ENCODE data around the gene TUBGCP6. TPM values are rescaled to one million over a fixed set of nuclear protein-coding genes. Genes with fewer than 3 reads are reported as not detected.

TUBGCP6 gene
- total RNA-seq, 4 donors from 2014 or later = 19.1 to 52.2 (median 40.7) TPM

DNA sequence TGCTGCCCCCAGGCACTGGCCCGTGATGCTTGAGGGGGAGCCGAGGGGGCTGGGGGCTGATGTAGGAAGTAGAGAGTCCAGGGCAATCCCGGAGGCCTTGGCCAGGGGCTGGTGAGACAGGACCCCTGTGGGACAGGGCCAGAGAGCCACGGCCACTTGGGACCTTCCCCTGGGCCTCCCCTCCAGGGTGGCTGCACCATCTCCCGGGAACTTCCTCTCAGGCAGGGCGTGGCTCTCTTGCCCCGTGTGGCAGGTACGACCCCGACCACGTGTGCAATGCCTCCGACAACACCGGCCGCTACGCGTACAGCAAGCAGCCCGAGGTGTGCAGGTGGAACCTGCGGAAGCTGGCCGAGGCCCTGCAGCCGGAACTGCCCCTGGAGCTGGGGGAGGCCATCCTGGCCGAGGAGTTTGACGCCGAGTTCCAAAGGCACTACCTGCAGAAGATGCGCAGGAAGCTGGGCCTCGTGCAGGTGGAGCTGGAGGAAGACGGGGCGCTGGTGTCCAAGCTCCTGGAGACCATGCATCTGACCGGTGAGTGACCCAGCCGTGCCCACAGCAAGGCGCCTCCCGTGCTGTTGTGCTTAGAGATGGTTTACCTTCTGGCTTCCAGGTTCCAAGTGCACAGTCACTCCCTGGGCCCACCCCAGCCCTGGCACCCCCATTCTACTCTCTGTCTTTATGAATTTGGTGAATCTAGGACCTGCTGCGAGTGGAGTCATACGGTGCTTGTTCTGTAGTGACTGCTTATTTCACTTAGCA is 34.3 kb downstream of the TUBGCP6 start:
- Histone ChIP-seq H3K27ac (no peak overlapping the region), H3K36me3 (no peaks in the 10 kb centered on the region), H3K27me3 (no peaks in the 10 kb centered on the region), H3K4me3 (no peak overlapping the region), H3K9me3 (no peaks in the 10 kb centered on the region), H3K4me1 (peaks cover 0 to 9% of the 10 kb centered on the region in 2 donors)
- TF ChIP-seq, protein P1, sequence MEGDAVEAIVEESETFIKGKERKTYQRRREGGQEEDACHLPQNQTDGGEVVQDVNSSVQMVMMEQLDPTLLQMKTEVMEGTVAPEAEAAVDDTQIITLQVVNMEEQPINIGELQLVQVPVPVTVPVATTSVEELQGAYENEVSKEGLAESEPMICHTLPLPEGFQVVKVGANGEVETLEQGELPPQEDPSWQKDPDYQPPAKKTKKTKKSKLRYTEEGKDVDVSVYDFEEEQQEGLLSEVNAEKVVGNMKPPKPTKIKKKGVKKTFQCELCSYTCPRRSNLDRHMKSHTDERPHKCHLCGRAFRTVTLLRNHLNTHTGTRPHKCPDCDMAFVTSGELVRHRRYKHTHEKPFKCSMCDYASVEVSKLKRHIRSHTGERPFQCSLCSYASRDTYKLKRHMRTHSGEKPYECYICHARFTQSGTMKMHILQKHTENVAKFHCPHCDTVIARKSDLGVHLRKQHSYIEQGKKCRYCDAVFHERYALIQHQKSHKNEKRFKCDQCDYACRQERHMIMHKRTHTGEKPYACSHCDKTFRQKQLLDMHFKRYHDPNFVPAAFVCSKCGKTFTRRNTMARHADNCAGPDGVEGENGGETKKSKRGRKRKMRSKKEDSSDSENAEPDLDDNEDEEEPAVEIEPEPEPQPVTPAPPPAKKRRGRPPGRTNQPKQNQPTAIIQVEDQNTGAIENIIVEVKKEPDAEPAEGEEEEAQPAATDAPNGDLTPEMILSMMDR (IDR thresholded peaks at IDR 0.05) = no peak
- TF ChIP-seq POLR2A (IDR thresholded peaks at IDR 0.05) = no peak
- intact Hi-C loops (cut with DNase I; ENCODE audit: low total_unique reads) = no loop called here
- no peak for DNase-seq

DNA sequence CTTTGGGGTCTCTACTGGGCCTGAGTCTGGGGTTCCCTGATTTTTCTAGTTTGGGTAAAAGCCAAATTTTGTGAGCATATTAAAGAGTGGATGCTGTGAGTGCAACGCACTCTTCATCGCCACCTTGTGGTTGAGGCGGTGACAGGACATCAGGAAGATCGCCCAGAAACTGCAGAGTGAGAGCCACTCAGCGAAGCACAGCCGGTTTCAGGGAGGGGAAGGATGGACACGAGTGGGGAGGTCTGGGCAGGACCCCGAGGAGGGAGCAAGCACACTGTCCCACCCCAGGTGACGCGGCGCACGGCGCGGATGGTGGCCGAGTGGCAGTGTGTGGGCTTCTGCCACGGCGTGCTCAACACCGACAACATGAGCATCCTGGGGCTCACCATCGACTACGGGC is 34.9 kb downstream of the TUBGCP6 start:
- intact Hi-C loops (cut with DNase I; ENCODE audit: low total_unique reads) = loop anchor here (10.0 kb wide), 1 partner anchor 285 kb away; no protein-coding TSS in a partner anchor
- Histone ChIP-seq H3K9me3 (no peaks in the 10 kb centered on the region), H3K4me1 (peaks cover 0 to 9% of the 10 kb centered on the region in 2 donors), H3K36me3 (no peaks in the 10 kb centered on the region), H3K27me3 (no peaks in the 10 kb centered on the region), H3K4me3 (no peak overlapping the region), H3K27ac (peak overlapping the region in 1 of 2 donors; percentile 29)
- TF ChIP-seq POLR2A (IDR thresholded peaks at IDR 0.05) = no peak
- TF ChIP-seq, protein P1 (IDR thresholded peaks at IDR 0.05) = peak; percentile 74 to 81 (median 76)
- DNase-seq = peak; percentile 65 to 73

DNA sequence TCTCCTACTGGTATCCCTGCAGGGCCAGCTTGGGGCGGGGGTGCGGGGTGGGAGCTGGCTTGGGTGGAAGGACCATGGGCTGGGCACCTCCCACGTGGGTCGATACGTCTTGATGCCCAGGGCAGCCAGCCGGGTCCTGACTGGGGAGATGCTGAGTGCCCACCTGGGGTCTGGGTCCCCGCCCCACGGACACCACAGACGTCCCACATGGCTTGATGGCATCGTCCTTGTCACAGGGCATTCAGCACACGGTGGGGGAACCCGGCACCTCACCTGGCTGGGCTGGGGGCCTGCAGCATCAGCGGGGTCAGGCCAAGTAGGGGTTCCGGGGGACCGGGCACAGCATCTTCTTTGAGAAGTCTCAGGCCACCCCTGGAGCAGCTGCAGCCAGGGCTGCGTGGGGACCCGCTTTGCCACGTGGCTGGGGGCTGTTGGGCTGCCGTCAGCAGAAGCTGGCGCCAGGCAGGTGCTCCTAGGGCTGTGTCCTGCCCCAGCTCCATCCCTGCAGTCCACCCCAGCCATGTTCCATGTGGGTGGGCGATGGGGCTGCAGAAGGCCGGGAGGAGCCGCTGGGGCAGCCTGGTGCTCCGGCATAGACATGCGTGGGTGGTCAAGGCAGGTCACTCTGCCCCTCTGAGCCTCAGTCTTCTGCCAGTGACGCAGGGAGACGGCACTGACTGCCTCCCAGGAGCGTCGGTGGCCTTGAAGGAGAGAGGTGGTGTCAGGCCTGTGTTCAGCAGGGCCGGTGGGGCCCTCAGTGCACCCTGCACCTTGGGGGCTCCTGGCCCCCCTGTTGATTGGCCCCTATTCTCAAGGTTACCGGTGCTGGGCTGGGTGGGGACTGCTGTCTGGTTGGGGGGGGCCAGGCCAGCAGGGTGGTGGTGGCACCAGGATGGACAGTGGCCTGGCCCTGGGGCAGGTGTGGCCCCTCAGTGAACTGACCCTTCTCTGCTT is 35.6 kb downstream of the TUBGCP6 start:
- Histone ChIP-seq H3K27me3 (no peaks in the 10 kb centered on the region), H3K27ac (peak overlapping the region in 1 of 2 donors; percentile 29), H3K4me1 (peaks cover 0 to 9% of the 10 kb centered on the region in 2 donors), H3K36me3 (no peaks in the 10 kb centered on the region), H3K9me3 (no peaks in the 10 kb centered on the region), H3K4me3 (no peak overlapping the region)
- intact Hi-C loops (cut with DNase I; ENCODE audit: low total_unique reads) = loop anchor here (10.0 kb wide), 1 partner anchor 284 kb away; no protein-coding TSS in a partner anchor
- peak in 1 of 2 donors; percentile 20 for DNase-seq
- TF ChIP-seq, protein P1 (IDR thresholded peaks at IDR 0.05) = no peak
- TF ChIP-seq POLR2A (IDR thresholded peaks at IDR 0.05) = no peak

- no peak for DNase-seq
- intact Hi-C loops (cut with DNase I; ENCODE audit: low total_unique reads) = loop anchor here (10.0 kb wide), 1 partner anchor 284 kb away; no protein-coding TSS in a partner anchor
- Histone ChIP-seq H3K9me3 (no peaks in the 10 kb centered on the region), H3K27ac (no peak overlapping the region), H3K36me3 (no peaks in the 10 kb centered on the region), H3K4me3 (no peak overlapping the region), H3K27me3 (no peaks in the 10 kb centered on the region), H3K4me1 (peaks cover 0 to 9% of the 10 kb centered on the region in 2 donors)
- TF ChIP-seq, protein P1 (IDR thresholded peaks at IDR 0.05) = no peak
- TF ChIP-seq POLR2A (IDR thresholded peaks at IDR 0.05) = no peak
Observed at GRCh38 chr22:50208430-50208938, 36.3 kb downstream of the TUBGCP6 start.
